Activated CD8-positive, alpha-beta T cell treated with anti-CD3 and anti-CD28 coated beads, Interleukin-2, amount 10 ng/mL, durations not matched to agents 7 days and 5 days (primary cell): ENCODE measurements around the gene ZNF609. TPM values are rescaled to one million over a fixed set of nuclear protein-coding genes. Genes with fewer than 3 reads are reported as not detected.
"Not testable (repeated sequence)": the region's sequence is repeated elsewhere in the genome, so short reads cannot be mapped to it uniquely, and the experiment has no call there.

Experiments
- ATAC-seq: fragments of 150-1000 bp; cut with Tn5 transposase; one replicate; pipeline ENCODE4 v1.10.0; 2021; ENCODE audit warnings: moderate library complexity
- CTCF ChIA-PET: fragments of 350-600 bp; sonication (Branson Sonifier 250); formaldehyde crosslinking; loops from one replicate; lab custom pipeline; 2021; ENCODE audit warnings: antibody characterized with exemption; lab: Charles Lee
- POLR2A ChIA-PET: fragments of 350-600 bp; sonication (Branson Sonifier 250); formaldehyde crosslinking; loops from one replicate; lab custom pipeline; 2021; ENCODE audit warnings: antibody characterized with exemption; lab: Charles Lee
- DNase-seq: peaks from one replicate; pipeline ENCODE4 v3.0.0-alpha.2; 2020
- H3K27ac Mint-ChIP-seq: one replicate; pipeline ENCODE4 v1.8.0; 2021; ENCODE audit warnings: mild to moderate bottlenecking, mixed read lengths
- H3K27me3 Mint-ChIP-seq: one replicate; pipeline ENCODE4 v1.8.0; 2021; ENCODE audit warnings: low read depth, mixed read lengths
- H3K36me3 Mint-ChIP-seq: one replicate; pipeline ENCODE4 v1.8.0; 2021; ENCODE audit warnings: low read depth, mixed read lengths
- H3K4me1 Mint-ChIP-seq: one replicate; pipeline ENCODE4 v1.8.0; 2021; ENCODE audit warnings: low read depth, mixed read lengths
- H3K4me3 Mint-ChIP-seq: one replicate; pipeline ENCODE4 v1.8.0; 2021; ENCODE audit warnings: mild to moderate bottlenecking, mixed read lengths
- H3K9me3 Mint-ChIP-seq: one replicate; pipeline ENCODE4 v1.8.0; 2022; ENCODE audit warnings: mixed read lengths; ENCODE audit not compliant: insufficient read depth
- total RNA-seq, 2 experiments: library from RNA; stranded (reverse); gene quantifications; one replicate each; pipeline ENCODE4 v1.2.3, GENCODE V29; 2021

Gene ZNF609
- total RNA-seq, 2 experiments from 2014 or later = 39.9 to 40.5 TPM

DNA sequence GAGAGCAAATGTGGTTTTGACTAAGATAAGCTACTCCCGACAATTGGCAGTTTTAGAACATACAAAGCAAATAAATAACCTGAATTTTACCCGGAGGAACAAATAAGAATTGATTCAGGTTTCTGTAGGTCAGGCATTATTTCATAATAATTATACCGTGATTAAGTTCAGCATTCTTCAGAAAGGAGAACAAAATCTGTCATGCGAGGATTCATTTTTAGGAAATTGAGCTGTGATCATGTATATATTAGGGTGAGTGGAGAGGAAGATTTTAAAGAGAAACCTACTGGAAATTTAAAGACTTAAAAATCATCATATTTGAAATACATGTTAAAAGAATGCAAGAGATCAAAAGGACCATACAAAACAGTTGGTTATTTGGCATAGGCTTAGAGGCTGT is 20.5 kb downstream of the ZNF609 start:
- DNase-seq (no peak), ATAC-seq (no peak)
- ChIA-PET CTCF (no interaction called here), POLR2A (interaction anchor here (0.7 kb wide), 1 partner anchor 51 kb away, joined by 3 read pairs; no protein-coding TSS in a partner anchor)
- no peaks in the 10 kb centered on the region for H3K27me3 Mint-ChIP-seq
- H3K9me3 Mint-ChIP-seq = no peaks in the 10 kb centered on the region
- H3K36me3 Mint-ChIP-seq = peaks cover 25% of the 10 kb centered on the region
- H3K4me1 Mint-ChIP-seq = peaks cover 15% of the 10 kb centered on the region
- no peak overlapping the region for H3K4me3 Mint-ChIP-seq
- H3K27ac Mint-ChIP-seq = no peak overlapping the region

- Mint-ChIP-seq H3K27ac (no peak overlapping the region), H3K9me3 (no peaks in the 10 kb centered on the region), H3K4me1 (peaks cover 5% of the 10 kb centered on the region), H3K4me3 (no peak overlapping the region), H3K27me3 (no peaks in the 10 kb centered on the region), H3K36me3 (peaks cover 28% of the 10 kb centered on the region)
- ATAC-seq = no peak
- POLR2A ChIA-PET = no interaction called here
- no peak for DNase-seq
- CTCF ChIA-PET = interaction anchor here (1.0 to 1.3 kb wide), 2 partner anchors 15 to 56 kb away, joined by 3 read pairs; no protein-coding TSS in a partner anchor
Measured at GRCh38 chr15:64483749-64484148, 23.4 kb downstream of the ZNF609 start.

- ATAC-seq = no peak
- Mint-ChIP-seq H3K4me1 (peaks cover 7% of the 10 kb centered on the region), H3K4me3 (no peak overlapping the region), H3K9me3 (no peaks in the 10 kb centered on the region), H3K27ac (no peak overlapping the region), H3K27me3 (no peaks in the 10 kb centered on the region), H3K36me3 (peaks cover 34% of the 10 kb centered on the region)
- no peak for DNase-seq
- CTCF ChIA-PET = no interaction called here
- POLR2A ChIA-PET = no interaction called here
Measured at GRCh38 chr15:64485796-64486195, 25.4 kb downstream of the ZNF609 start.

DNA sequence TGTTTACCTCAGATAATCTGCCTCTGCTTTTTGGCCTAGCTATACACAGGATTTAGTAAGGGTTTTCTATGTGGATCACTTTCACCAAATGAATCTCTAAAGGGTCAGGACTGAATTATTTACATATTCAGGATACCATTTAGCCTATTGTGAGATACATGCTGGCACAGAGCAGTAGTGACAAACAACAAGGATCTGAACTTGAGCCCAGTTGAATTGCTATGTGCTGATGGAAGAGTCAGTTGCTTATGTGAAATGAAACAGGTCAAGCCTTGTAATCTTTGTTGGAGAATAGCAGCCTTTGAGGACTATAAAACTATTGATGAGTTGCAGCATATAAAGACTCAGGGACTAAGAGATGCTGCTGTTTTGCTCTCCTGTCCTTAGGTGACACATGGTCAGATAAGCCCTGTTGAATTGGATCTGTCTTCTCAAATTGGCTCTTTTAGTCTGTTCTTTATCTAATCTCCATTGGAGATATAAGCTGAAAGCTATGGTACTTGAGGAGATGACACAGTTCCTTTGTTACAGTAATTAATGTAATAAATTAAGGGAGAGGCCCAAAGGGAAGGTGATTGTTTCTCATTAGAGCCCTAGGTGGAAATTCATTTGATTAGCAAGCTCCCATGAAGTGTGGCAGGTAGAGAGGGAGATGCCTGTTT is 30.4 kb downstream of the ZNF609 start:
- Mint-ChIP-seq H3K9me3 (no peaks in the 10 kb centered on the region), H3K27ac (no peak overlapping the region), H3K27me3 (no peaks in the 10 kb centered on the region), H3K36me3 (peaks cover 24% of the 10 kb centered on the region), H3K4me1 (peaks cover 17% of the 10 kb centered on the region), H3K4me3 (no peak overlapping the region)
- DNase-seq (no peak), ATAC-seq (no peak)
- POLR2A ChIA-PET = interaction anchor here (0.5 to 1.5 kb wide), 3 partner anchors 13 to 18 kb away, joined by 3 to 4 read pairs (median 4); no protein-coding TSS in a partner anchor
- CTCF ChIA-PET = interaction anchor here (0.7 to 1.1 kb wide), 2 partner anchors 17 to 64 kb away, joined by 3 to 4 read pairs; no protein-coding TSS in a partner anchor

DNA sequence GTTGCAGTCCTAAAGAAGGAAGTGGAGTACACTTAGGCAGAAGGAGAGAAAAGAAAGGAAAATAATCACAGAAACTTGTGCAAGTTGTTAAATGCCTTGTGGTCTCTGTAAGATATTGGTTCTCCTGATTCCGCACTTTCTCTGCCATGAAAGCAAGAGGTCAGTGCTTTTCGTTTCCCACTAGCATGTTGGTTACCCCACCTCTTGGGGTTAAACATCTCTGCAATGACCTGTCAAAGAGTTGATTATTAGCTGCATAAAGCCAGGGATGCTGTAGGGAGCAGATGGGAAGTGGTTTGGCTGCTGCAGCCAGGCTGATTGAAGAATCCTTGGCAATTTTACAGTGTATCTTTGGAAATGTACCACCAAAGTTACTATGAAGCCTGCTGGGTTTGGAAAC is 33.3 kb downstream of the ZNF609 start:
- Mint-ChIP-seq H3K4me1 (peaks cover 15% of the 10 kb centered on the region), H3K36me3 (peaks cover 26% of the 10 kb centered on the region), H3K27me3 (no peaks in the 10 kb centered on the region), H3K27ac (no peak overlapping the region), H3K4me3 (no peak overlapping the region), H3K9me3 (no peaks in the 10 kb centered on the region)
- DNase-seq = no peak
- ATAC-seq = no peak
- POLR2A ChIA-PET = no interaction called here
- CTCF ChIA-PET = no interaction called here

DNA sequence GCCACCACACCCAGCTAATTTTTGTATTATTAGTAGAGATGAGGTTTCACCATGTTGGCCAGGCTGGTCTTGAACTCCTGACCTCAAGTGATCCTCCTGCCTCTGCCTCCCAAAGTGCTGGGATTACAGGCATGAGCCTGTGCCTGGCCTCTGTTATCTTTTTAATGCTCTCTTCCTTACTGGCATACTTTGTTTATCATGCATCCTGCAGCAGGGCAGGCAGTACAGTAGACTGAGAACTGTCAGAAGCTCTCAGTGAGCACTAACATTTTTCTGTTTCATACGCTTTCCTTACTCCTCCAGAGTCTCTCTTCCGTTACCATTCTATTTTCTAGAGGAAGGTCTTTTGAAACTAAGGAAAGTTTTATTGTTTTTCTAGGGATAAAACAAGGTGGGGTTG is 35.6 kb downstream of the ZNF609 start:
- ATAC-seq, CTCF ChIA-PET, H3K4me3 Mint-ChIP-seq, H3K9me3 Mint-ChIP-seq, H3K27ac Mint-ChIP-seq, POLR2A ChIA-PET, H3K27me3 Mint-ChIP-seq, DNase-seq: not testable (repeated sequence)
- H3K36me3 Mint-ChIP-seq = peaks cover 39% of the 10 kb centered on the region
- H3K4me1 Mint-ChIP-seq = peaks cover 25% of the 10 kb centered on the region

DNA sequence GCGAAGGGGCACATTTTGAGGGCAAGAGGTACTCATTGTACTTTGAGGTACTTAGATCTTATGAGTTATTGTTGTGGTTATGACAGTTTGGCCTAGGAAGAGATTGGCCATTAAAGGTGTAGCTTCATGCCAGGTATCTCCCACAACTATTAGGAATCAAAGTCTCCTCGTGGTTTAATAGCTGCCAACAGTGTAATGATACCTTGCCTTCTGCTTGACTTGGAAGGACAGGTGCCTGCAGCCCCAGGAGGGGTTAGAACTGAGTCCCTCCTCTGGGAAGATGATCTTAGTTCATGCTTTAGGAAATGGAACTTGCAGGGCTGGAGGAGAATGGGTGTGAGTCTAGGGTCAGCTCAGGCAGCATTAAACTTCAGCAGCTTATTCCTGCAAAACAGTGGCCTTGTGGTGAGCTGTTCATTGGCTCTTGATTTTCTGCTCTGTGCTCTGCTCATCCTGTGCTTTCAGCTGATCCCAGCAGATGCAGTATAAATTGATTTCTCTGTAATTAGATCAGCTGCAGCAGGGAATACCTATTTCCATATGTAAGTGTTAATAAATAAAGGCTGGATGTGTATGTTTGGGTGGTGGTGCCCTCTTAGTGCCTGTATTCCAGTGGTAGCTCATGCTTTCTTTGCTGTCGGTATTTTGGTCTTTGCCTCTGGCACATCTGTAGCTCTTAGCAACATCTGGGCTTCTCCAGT is 40.5 kb downstream of the ZNF609 start:
- Mint-ChIP-seq H3K27ac (no peak overlapping the region), H3K4me3 (no peak overlapping the region), H3K9me3 (no peaks in the 10 kb centered on the region), H3K27me3 (no peaks in the 10 kb centered on the region), H3K36me3 (peaks cover 56% of the 10 kb centered on the region), H3K4me1 (peaks cover 53% of the 10 kb centered on the region)
- DNase-seq (no peak), ATAC-seq (no peak)
- ChIA-PET POLR2A (interaction anchor here (1.1 kb wide), 1 partner anchor 68 kb away, joined by 3 read pairs; no protein-coding TSS in a partner anchor), CTCF (interaction anchor here (1.1 to 1.9 kb wide), 4 partner anchors 13 to 153 kb away, joined by 3 to 7 read pairs (median 4); no protein-coding TSS in a partner anchor)

- ChIA-PET CTCF (interaction anchor here (1.1 to 1.9 kb wide), 4 partner anchors 12 to 152 kb away, joined by 3 to 7 read pairs (median 4); no protein-coding TSS in a partner anchor), POLR2A (interaction anchor here (1.1 kb wide), 1 partner anchor 68 kb away, joined by 3 read pairs; no protein-coding TSS in a partner anchor)
- Mint-ChIP-seq H3K4me3 (no peak overlapping the region), H3K27me3 (no peaks in the 10 kb centered on the region), H3K4me1 (peaks cover 53% of the 10 kb centered on the region), H3K9me3 (no peaks in the 10 kb centered on the region), H3K36me3 (peaks cover 52% of the 10 kb centered on the region), H3K27ac (no peak overlapping the region)
- ATAC-seq (no peak), DNase-seq (no peak)
Measured at GRCh38 chr15:64501396-64501715, 41.0 kb downstream of the ZNF609 start.

- Mint-ChIP-seq H3K4me3 (no peak overlapping the region), H3K27me3 (no peaks in the 10 kb centered on the region), H3K36me3 (peaks cover 53% of the 10 kb centered on the region), H3K4me1 (peaks cover 60% of the 10 kb centered on the region), H3K27ac (peak overlapping the region; percentile 71), H3K9me3 (no peaks in the 10 kb centered on the region)
- CTCF ChIA-PET = interaction anchor here (1.5 kb wide), 1 partner anchor 151 kb away, joined by 4 read pairs; no protein-coding TSS in a partner anchor
- no peak for DNase-seq
- no peak for ATAC-seq
- POLR2A ChIA-PET = no interaction called here
Measured at GRCh38 chr15:64502151-64502550, 41.8 kb downstream of the ZNF609 start.

GRCh38 chr15:64502551-64502950 is 42.2 kb downstream of the ZNF609 start:
- H3K4me3 Mint-ChIP-seq = peak overlapping the region; percentile 49
- ATAC-seq (no peak), DNase-seq (no peak)
- peak overlapping the region; percentile 71 for H3K27ac Mint-ChIP-seq
- H3K36me3 Mint-ChIP-seq = peaks cover 54% of the 10 kb centered on the region
- peaks cover 64% of the 10 kb centered on the region for H3K4me1 Mint-ChIP-seq
- POLR2A ChIA-PET = interaction anchor here (0.6 to 1.7 kb wide), 4 partner anchors 11 to 115 kb away, joined by 3 to 5 read pairs (median 4); partner anchors contain the start of genes TRIP4 and ZNF609
- H3K27me3 Mint-ChIP-seq = no peaks in the 10 kb centered on the region
- H3K9me3 Mint-ChIP-seq = no peaks in the 10 kb centered on the region
- CTCF ChIA-PET = interaction anchor here (1.2 to 2.0 kb wide), 5 partner anchors 11 to 307 kb away, joined by 3 to 12 read pairs (median 7); no protein-coding TSS in a partner anchor

DNA sequence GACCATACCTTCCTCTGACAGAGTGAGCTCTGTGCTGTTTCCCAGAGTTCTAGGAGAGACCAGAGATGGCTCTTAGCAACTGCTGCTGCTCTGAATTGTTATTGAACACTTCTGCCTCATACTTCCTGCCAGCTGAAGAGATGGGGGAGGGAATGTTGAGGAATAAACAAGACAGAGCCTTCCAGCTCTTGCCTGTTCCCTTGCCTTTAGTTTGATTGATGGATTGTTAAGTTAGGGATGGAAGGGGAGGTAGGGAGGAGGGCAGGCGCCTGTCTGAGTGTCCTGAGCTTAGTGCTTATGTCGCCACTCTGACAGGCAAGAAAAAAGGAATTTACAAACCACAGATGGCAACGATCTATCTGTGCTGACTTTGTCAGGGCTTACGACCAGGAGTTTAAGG is 42.8 kb downstream of the ZNF609 start:
- DNase-seq (no peak), ATAC-seq (peak; percentile 52)
- ChIA-PET CTCF (interaction anchor here (1.0 to 2.0 kb wide), 11 partner anchors 8 to 332 kb away, joined by 3 to 12 read pairs (median 5); no protein-coding TSS in a partner anchor), POLR2A (interaction anchor here (0.6 to 1.7 kb wide), 6 partner anchors 11 to 141 kb away, joined by 3 to 5 read pairs (median 3); partner anchors contain the start of genes TRIP4 and ZNF609)
- H3K27me3 Mint-ChIP-seq = no peaks in the 10 kb centered on the region
- H3K4me3 Mint-ChIP-seq = peak overlapping the region; percentile 49
- H3K9me3 Mint-ChIP-seq = no peaks in the 10 kb centered on the region
- peak overlapping the region; percentile 71 for H3K27ac Mint-ChIP-seq
- peaks cover 54% of the 10 kb centered on the region for H3K36me3 Mint-ChIP-seq
- H3K4me1 Mint-ChIP-seq = peaks cover 69% of the 10 kb centered on the region
